Upper lobe of left lung (tissue), 6 donors: ENCODE results near the gene PRKAA1. TPM values are rescaled to one million over a fixed set of nuclear protein-coding genes. Genes with fewer than 3 reads are reported as not detected.

Source experiments
- ATAC-seq, 2 donors: fragments of 200-7000 bp; cut with Tn5 transposase; one replicate each; pipeline ENCODE4 v1.9.1; 2022; ENCODE audit warnings: mild to moderate bottlenecking in 2 of 2, moderate library complexity in 2 of 2; ENCODE audit not compliant: low FRiP score in 2 of 2
- DNase-seq, 2 donors: peaks; one replicate each; pipeline ENCODE4 v3.0.0-alpha.2; 2019 to 2020
- H3K27ac ChIP-seq, 4 donors: fragments of 200-600 bp; sonication (generic); one replicate each; pipeline ENCODE4 v1.5.1; 2016 to 2019
- H3K27me3 ChIP-seq, 4 donors: fragments of 200-600 bp; sonication (generic); one replicate each; pipeline ENCODE4 v1.5.1; 2017 to 2019
- H3K36me3 ChIP-seq, 4 donors: fragments of 200-600 bp; sonication (generic); one replicate each; pipeline ENCODE4 v1.5.1; 2016 to 2019
- H3K4me1 ChIP-seq, 4 donors: fragments of 200-600 bp; sonication (generic); one replicate each; pipeline ENCODE4 v1.5.1; 2018 to 2019
- H3K4me3 ChIP-seq, 4 donors: fragments of 200-600 bp; sonication (generic); one replicate each; pipeline ENCODE4 v1.5.1; 2017 to 2019; ENCODE audit warnings: mild to moderate bottlenecking in 2 of 4, moderate library complexity in 1 of 4
- H3K9me3 ChIP-seq, 4 donors: fragments of 200-600 bp; sonication (generic); one replicate each; pipeline ENCODE4 v1.5.1; 2018 to 2019
- EP300 ChIP-seq, 4 donors: sonication (generic); formaldehyde crosslinking; IDR thresholded peaks; one replicate each; pipeline ENCODE4 v1.5.1; 2017; ENCODE audit warnings: antibody characterized with exemption in 4 of 4, control low read depth in 2 of 4
- POLR2A ChIP-seq, 4 donors: fragments of 450-650 bp; IDR thresholded peaks; one replicate each; pipeline ENCODE4 v1.5.1; 2016 to 2017; ENCODE audit warnings: antibody characterized with exemption in 4 of 4, mild to moderate bottlenecking in 2 of 4
- POLR2AphosphoS5 ChIP-seq, 2 donors: sonication (generic); formaldehyde crosslinking; IDR thresholded peaks; one replicate each; pipeline ENCODE4 v1.5.1; 2017; ENCODE audit warnings: antibody characterized with exemption in 2 of 2
- WGBS, 2 donors: methylation state at CpG; one replicate each; pipeline ENCODE4 v1.1.5; 2017 to 2018; 5-methylcytosine and 5-hydroxymethylcytosine counted together
- total RNA-seq, 6 donors: library from RNA; depleted of rRNA in 4 of 6; stranded (reverse); fragments of >200 nt in 4 of 6; gene quantifications; one replicate each; pipeline versions ENCODE4 v1.1.0 to v1.2.1, GENCODE V29; 2016 to 2021
- TF ChIP-seq, protein P1 (sequence below), 6 experiments: fragments of 450-650 bp in 4 of 6; fragments of 200-600 bp in 2 of 6; sonication (generic) in 2 of 6; IDR thresholded peaks; one replicate each; pipeline ENCODE4 v1.5.1; 2016 to 2019; ENCODE audit warnings: antibody characterized with exemption in 6 of 6
- donor health status: DM: no; HTN: no; CAD: no; lungs with moderate emphysema.
- donor health status: DM: no; HTN: yes; CAD: no; lungs with severe emphysema.

The PRKAA1 gene
- total RNA-seq = 10 to 100 TPM; 53.9 to 94.7 (median 74.5) TPM

GRCh38 chr5:40798012-40798800 is at the start of gene PRKAA1:
PRKAA1 (minus strand) TSS chr5:40798374; CDS start chr5:40798189, 185 bp downstream.
- H3K4me1 ChIP-seq = peaks cover 16 to 33% (median 30%) of the 10 kb centered on the region in 4 donors
- DNase-seq (peak; percentile 94 to 99), ATAC-seq (peak; percentile 98)
- H3K36me3 ChIP-seq = no peaks in the 10 kb centered on the region
- peak within 1 kb of the TSS; percentile 88 to 98 (median 95) for H3K27ac ChIP-seq
- no peaks in the 10 kb centered on the region for H3K27me3 ChIP-seq
- 0 to 1% methylated on average over 15 to 54 of the region's 70 CpGs for WGBS, 2 donors
- peak; percentile 44 to 64 for TF ChIP-seq POLR2AphosphoS5 (IDR thresholded peaks at IDR 0.05)
- TF ChIP-seq, protein P1, sequence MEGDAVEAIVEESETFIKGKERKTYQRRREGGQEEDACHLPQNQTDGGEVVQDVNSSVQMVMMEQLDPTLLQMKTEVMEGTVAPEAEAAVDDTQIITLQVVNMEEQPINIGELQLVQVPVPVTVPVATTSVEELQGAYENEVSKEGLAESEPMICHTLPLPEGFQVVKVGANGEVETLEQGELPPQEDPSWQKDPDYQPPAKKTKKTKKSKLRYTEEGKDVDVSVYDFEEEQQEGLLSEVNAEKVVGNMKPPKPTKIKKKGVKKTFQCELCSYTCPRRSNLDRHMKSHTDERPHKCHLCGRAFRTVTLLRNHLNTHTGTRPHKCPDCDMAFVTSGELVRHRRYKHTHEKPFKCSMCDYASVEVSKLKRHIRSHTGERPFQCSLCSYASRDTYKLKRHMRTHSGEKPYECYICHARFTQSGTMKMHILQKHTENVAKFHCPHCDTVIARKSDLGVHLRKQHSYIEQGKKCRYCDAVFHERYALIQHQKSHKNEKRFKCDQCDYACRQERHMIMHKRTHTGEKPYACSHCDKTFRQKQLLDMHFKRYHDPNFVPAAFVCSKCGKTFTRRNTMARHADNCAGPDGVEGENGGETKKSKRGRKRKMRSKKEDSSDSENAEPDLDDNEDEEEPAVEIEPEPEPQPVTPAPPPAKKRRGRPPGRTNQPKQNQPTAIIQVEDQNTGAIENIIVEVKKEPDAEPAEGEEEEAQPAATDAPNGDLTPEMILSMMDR (IDR thresholded peaks at IDR 0.05) = peak; percentile 70 to 89 (median 84)
- TF ChIP-seq POLR2A (IDR thresholded peaks at IDR 0.05) = peak in 1 of 4 donors; percentile 71
- no peak for TF ChIP-seq EP300 (IDR thresholded peaks at IDR 0.05)
- no peaks in the 10 kb centered on the region for H3K9me3 ChIP-seq
- peak within 1 kb of the TSS; percentile 76 to 99 (median 94) for H3K4me3 ChIP-seq

GRCh38 chr5:40847525-40847924 is 49.4 kb upstream of the PRKAA1 start:
- Histone ChIP-seq H3K4me3 (no peak overlapping the region), H3K4me1 (peaks cover 6 to 14% (median 12%) of the 10 kb centered on the region in 4 donors), H3K36me3 (peaks cover 0 to 37% (median 7%) of the 10 kb centered on the region in 4 donors), H3K27ac (no peak overlapping the region), H3K27me3 (no peaks in the 10 kb centered on the region), H3K9me3 (no peaks in the 10 kb centered on the region)
- WGBS, 2 donors = 88 to 92% methylated on average over 1 of the region's 1 CpG
- ATAC-seq (no peak), DNase-seq (no peak)
- TF ChIP-seq, protein P1 (IDR thresholded peaks at IDR 0.05) = no peak
- TF ChIP-seq EP300 (IDR thresholded peaks at IDR 0.05) = no peak
- TF ChIP-seq POLR2AphosphoS5 (IDR thresholded peaks at IDR 0.05) = no peak
- TF ChIP-seq POLR2A (IDR thresholded peaks at IDR 0.05) = no peak

- ATAC-seq = no peak
- WGBS, 2 donors = 94 to 96% methylated on average over 2 of the region's 2 CpGs
Observed at GRCh38 chr5:40846371-40846770, 48.2 kb upstream of the PRKAA1 start.

DNA sequence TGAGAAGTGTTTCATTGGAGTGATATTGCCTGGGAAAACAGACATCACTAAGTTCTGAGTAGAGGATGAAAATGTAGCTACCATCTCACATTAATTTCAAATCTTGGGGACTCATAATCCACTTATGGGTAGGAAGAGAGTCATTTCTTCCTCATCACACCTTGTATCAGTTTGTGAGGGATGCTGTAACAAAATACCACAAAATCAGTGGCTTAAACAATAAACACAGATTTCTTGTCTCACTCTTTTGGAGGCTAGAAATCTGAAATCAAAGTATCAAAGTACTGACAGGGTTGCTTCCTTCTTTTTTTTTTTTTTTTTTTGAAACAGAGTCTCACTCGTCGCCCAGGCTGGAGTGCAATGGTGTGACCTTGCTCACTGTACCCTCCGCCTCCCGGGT is 46.4 kb upstream of the PRKAA1 start:
- TF ChIP-seq EP300 (IDR thresholded peaks at IDR 0.05) (no peak), POLR2A (IDR thresholded peaks at IDR 0.05) (no peak), POLR2AphosphoS5 (IDR thresholded peaks at IDR 0.05) (no peak)
- TF ChIP-seq, protein P1 (IDR thresholded peaks at IDR 0.05) = no peak
- no peak overlapping the region for H3K4me3 ChIP-seq
- H3K4me1 ChIP-seq = peaks cover 10 to 26% (median 19%) of the 10 kb centered on the region in 4 donors
- WGBS, 2 donors = 89 to 97% methylated on average over 4 of the region's 4 CpGs
- DNase-seq (no peak), ATAC-seq (no peak)
- no peaks in the 10 kb centered on the region for H3K27me3 ChIP-seq
- no peak overlapping the region for H3K27ac ChIP-seq
- H3K9me3 ChIP-seq = no peaks in the 10 kb centered on the region
- peaks cover 0 to 24% (median 3%) of the 10 kb centered on the region in 4 donors for H3K36me3 ChIP-seq

More at GRCh38 chr5:40846371-40846770, 48.2 kb upstream of the PRKAA1 start:
- no peak for DNase-seq
- TF ChIP-seq POLR2AphosphoS5 (IDR thresholded peaks at IDR 0.05) (no peak), POLR2A (IDR thresholded peaks at IDR 0.05) (no peak), EP300 (IDR thresholded peaks at IDR 0.05) (no peak)
- TF ChIP-seq, protein P1 (IDR thresholded peaks at IDR 0.05) = no peak
- peaks cover 0 to 26% (median 3%) of the 10 kb centered on the region in 4 donors for H3K36me3 ChIP-seq
- H3K27me3 ChIP-seq = no peaks in the 10 kb centered on the region
- peaks cover 8 to 22% (median 17%) of the 10 kb centered on the region in 4 donors for H3K4me1 ChIP-seq
- H3K9me3 ChIP-seq = no peaks in the 10 kb centered on the region
- no peak overlapping the region for H3K27ac ChIP-seq
- no peak overlapping the region for H3K4me3 ChIP-seq
